HK-2 (cell line): ENCODE data around the gene MOV10.
"Not testable (repeated sequence)": the region's sequence is repeated elsewhere in the genome, so short reads cannot be mapped to it uniquely, and the experiment has no call there.

Source experiments
- DNase-seq: peaks from one replicate; pipeline ENCODE4 v3.0.0-alpha.2; 2018; ENCODE audit not compliant: unreplicated experiment

The MOV10 gene

DNA sequence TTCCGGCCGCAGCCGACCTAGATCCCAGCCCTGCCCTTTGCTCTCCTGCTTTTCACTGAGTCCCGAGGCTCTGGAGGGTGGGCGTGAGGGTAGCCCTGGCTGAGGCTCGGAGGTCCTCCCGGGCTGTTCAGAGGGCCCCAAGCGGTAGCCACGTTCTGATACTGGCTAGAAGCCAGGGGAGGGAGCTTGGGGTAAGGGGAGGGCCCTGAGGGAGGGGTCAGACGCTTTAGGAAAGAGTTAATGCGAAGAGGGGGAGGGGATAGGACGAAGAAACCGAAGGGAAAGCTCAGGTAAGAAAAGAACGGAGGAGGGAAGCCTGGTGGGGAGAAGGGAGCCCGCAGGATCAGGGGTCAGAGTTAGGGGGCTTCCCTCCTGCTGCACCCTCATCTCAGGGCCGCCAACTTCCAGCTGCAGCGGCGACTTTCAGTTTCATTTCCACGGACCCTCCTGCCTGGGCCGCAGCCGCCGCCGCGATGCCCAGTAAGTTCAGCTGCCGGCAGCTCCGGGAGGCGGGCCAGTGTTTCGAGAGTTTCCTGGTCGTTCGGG is at the start of gene MOV10:
Gene MOV10, plus strand, starts transcription at position 220 of the 546 bp plus-strand sequence. Its CDS starts 254 bp downstream, at position 474.
- peak; percentile 80 for DNase-seq

- DNase-seq, result peak; percentile 11
Measured at GRCh38 chr1:112625696-112626095, 48.8 kb upstream of the MOV10 start.

DNA sequence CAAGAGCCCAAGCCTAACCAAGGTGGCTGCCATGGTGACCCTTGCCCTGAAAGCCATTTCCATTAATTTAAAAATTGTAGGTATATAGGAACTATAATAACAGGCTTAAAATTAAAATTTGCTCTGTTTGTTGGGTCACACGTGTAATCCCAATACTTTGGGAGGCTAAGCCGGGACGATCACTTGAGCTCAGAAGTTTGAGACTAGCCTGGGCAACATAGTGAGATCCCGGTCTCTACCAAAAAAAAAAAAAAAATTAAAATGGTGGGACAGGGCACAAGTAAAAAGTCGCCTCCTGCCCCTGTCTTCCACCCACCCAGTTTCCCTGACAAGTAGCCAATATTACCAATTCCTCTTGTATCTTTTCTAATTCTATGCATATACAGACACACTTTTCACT is 48.3 kb upstream of the MOV10 start:
- no peak for DNase-seq

GRCh38 chr1:112626887-112627286 is 47.6 kb upstream of the MOV10 start:
- DNase-seq, result no peak

GRCh38 chr1:112628516-112628915 is 45.9 kb upstream of the MOV10 start:
- no peak for DNase-seq

- no peak for DNase-seq
Measured at GRCh38 chr1:112629256-112629655, 45.2 kb upstream of the MOV10 start.

DNA sequence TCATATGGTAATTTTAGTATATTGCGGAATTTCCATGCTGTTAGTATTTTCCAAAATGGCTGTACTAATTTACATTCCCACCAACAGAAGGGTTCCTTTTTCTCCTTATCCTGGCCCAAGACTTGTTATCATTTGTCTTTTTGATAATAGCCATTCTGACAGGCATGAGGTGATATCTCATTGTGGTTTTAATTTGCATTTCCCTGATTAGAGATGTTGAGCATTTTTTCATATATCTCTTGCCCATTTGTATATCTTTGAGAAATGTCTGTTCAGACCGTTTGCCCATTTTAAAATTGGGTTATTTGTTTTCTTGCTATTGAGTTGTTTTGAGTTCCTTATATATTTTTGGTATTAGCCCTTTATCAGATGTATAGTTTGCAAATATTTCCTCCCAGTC is 40.8 kb upstream of the MOV10 start:
- DNase-seq, result no peak

DNA sequence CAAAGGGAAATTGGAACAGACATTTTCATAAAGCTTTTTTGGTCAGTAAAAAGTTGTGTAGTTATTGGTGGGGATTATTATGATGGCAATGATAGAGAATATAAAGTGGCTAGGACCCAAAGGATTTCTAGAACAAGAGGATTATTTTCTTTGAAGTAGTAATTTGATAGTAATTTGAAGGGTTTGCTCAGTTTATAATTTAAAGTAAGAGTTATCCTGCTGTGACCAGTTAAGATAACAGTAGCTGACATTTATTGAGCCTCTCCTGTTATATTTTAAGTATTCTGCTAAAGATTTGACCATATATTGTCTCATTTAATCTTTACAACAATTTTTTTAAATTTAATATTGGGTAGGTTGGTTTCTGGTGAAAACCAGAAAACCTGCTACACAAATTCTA is 40.1 kb upstream of the MOV10 start:
- DNase-seq, result no peak

DNA sequence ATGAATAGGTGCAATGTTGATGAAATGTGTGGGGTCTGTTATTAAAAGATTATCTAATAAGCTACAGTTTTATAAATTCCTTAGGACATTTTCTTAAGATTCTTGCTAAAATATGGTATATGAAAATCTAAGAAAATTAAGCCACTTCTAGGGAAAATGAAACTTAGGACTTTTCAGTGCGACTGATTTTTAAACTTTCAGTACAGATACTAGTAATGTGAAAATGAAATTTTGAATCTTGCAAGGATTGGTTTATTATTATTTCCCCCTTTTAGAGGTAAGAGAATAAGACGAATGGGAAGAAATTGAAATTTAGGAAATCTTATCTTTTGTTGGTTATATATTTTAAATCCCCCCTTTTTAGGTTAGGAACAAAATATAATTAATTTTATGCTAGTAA is 38.4 kb upstream of the MOV10 start:
- DNase-seq, result no peak

DNA sequence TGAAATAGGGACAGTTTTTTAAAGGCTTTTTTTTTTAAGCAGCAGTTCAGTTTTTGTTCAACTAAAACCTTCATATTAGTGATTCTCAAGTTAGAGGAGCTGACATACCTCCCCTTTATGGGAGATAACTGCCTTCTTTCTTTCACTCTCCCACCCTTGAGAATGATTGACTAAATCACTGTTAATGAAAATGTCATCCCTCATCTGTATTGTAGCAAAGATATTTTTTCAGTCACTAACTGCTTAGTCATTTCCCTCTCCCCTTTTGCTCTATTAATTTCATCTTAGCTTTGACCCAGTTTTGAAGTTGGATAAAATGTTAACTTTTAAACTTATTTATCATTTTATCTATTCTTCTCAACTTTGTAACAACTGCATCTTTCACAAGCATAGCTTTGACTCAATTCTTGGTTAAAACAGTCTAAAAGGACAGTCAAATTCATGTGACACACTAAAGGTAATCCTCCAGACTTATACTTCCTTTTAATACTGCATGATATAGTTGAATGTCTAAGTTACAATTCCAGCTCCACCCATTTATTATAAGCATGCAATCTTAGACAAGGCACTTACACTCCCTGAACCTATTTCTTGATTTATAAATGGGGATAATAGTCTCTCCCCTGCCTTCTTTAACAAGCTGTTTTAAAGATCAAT is 37.7 kb upstream of the MOV10 start:
- DNase-seq, result no peak

- DNase-seq, result no peak
Measured at GRCh38 chr1:112637254-112638109, 37.0 kb upstream of the MOV10 start.

GRCh38 chr1:112638110-112638428 is 36.4 kb upstream of the MOV10 start:
- no peak for DNase-seq

- not testable (repeated sequence) for DNase-seq
Measured at GRCh38 chr1:112640437-112640836, 34.0 kb upstream of the MOV10 start.

GRCh38 chr1:112643080-112643479 is 31.4 kb upstream of the MOV10 start:
- no peak for DNase-seq

DNA sequence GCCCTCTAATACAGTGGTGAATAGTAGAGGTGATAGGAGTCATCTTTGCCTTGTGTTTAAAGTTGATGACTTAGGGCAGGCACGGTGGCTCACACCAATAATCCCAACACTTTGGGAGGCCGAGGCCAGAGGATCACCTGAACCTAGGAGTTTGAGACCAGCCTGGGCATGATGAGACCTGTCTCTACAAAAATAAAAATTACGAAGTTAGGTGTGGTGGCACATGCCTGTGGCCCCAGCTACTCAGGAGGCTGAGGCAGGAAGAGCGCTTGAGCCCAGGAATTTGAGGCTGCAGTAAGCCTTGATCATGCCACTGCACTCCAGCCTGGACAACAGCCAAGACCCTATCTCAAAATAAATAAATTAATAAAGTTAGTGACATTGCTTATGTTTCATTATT is 28.2 kb upstream of the MOV10 start:
- no peak for DNase-seq

DNA sequence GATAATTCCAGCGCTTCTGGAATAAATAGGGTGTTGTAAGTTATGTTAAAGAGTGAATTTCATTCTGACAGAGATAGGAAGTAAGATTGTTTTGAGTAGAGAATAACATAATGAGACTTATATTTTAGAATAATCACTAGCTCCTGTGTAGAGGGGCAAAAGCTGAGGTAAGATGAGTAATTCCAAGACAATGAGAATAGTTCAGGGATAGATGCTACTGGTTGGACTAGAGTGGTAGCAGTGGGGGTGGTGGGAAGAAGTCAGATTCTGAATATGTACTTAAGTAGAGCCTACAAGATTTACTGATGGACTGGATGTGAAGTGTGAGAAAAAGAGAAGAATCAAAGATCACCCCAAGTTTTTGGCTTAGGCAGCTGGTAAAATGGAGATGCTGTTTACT is 23.3 kb upstream of the MOV10 start:
- no peak for DNase-seq

GRCh38 chr1:112665857-112666256 is 8.6 kb upstream of the MOV10 start:
- DNase-seq, result no peak

DNA sequence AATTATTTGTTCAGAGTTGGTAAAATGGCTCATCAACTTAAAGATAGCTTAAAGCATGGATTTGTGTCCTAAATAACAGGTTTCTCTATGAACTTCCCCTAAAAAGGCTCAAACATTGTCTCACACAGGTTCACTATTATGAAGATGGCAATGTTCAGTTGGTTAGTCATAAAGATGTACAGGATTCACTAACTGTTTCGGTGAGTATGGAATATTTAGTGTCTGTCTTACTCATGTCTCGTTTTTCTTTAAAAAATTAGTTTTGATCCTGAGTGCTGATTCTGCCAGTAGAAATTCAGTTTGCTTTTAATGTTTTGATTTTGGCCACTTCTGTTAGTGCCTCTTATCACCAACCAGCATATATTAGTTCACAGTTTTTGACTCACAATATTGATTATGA is 7.5 kb upstream of the MOV10 start:
- no peak for DNase-seq

DNA sequence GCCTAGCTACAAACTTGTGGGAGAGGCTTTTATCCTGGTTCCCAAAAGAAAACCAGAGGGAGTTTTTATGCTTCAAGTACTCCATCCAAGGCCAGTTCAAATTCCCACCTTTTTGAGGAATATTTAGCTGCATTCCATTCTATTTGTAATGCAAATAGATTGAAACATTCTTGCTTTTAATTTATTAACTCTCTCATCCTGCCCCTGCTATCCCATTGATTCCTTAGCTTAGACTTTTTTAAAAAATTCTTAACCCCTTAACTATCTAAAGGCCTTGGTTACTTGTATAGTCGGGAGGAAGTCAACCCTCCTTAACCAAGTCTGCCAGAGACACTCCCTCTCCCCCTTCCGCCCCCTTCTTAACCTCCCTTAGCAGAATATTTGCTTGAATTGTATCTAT is 2.5 kb upstream of the MOV10 start:
- no peak for DNase-seq

GRCh38 chr1:112672842-112673241 is 1.6 kb upstream of the MOV10 start:
- no peak for DNase-seq

GRCh38 chr1:112673592-112674439 is 643 bp upstream of the MOV10 start:
- DNase-seq, result peak; percentile 21
